Mesodermal cell (in vitro differentiated cells): ENCODE results near the gene H1-8. TPM values are rescaled to one million over a fixed set of nuclear protein-coding genes. Genes with fewer than 3 reads are reported as not detected.
"Not testable (repeated sequence)": the region's sequence is repeated elsewhere in the genome, so short reads cannot be mapped to it uniquely, and the experiment has no call there.

ENCODE experiments used
- H3K27ac ChIP-seq: 2 replicates; pipeline ENCODE4 v1.7.0; 2013; ENCODE audit warnings: mild to moderate bottlenecking, low read depth, low read length, moderate library complexity; ENCODE audit not compliant: severe bottlenecking
- H3K36me3 ChIP-seq: 2 replicates; pipeline ENCODE4 v1.7.1; 2013; ENCODE audit warnings: mild to moderate bottlenecking, low read length, moderate library complexity; ENCODE audit not compliant: control insufficient read depth, insufficient read depth
- H3K4me1 ChIP-seq: one replicate; pipeline ENCODE4 v1.7.1; 2013; ENCODE audit warnings: mild to moderate bottlenecking, low read length; ENCODE audit not compliant: insufficient read depth, control insufficient read depth, poor library complexity, severe bottlenecking
- H3K4me3 ChIP-seq: 2 replicates; pipeline ENCODE4 v1.7.0; 2013; ENCODE audit warnings: low read length, control low read depth, mild to moderate bottlenecking; ENCODE audit not compliant: insufficient read depth, poor library complexity, severe bottlenecking; ENCODE audit errors: extremely low read depth
- H3K9me3 ChIP-seq: 2 replicates; pipeline ENCODE4 v1.7.1; 2013; ENCODE audit warnings: mild to moderate bottlenecking, low read length, moderate library complexity; ENCODE audit not compliant: control insufficient read depth
- WGBS, 2 experiments: methylation state at CpG; one replicate each; pipeline ENCODE4 v1.1.5; 2013; ENCODE audit warnings: missing lambda C conversion rate in 2 of 2; ENCODE audit not compliant: insufficient coverage in 2 of 2; 5-methylcytosine and 5-hydroxymethylcytosine counted together
- polyA plus RNA-seq, 2 experiments: library from polyadenylated mRNA; stranded (reverse); fragments of 50-300 nt; gene quantifications; one replicate each; pipeline ENCODE4 v1.2.3, GENCODE V29; 2013

Gene H1-8
- 2.0 TPM for polyA plus RNA-seq (2013, experiment 1 of 2)
- 3.0 TPM for polyA plus RNA-seq (2013, experiment 2 of 2)

DNA sequence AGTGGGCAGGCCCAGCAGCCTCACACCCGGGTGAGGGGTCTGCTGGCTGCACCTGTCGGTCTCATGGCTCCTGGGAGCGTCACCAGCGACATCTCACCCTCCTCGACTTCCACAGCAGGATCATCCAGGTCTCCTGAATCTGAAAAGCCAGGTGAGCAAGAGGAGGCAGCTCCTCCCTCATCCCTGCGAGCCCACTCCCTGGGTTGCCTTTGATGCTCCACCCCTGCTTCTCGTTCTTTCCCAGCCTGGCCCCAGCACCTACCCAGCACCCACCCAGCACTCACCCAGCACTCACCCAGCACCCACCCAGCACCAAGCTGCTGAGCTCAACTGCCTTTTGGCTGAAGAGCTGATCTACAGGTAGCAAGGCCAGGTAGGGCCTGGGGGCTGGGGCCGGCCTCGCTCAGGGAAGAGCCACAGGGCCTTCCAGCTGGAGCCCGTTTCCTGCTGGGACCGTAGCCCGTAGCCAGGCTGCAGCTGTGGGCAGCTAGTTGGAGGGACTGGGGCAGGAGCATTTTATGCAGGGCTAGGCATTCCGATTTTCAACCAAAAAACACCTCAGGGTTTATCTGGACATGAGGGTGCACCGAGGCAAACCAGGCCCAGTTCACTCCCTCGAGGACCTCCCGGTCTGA, at the start of gene H1-8:
Gene H1-8 (plus strand): TSS at position 20 of the 635 bp plus-strand sequence. CDS start 44 bp downstream, at position 64.
- Histone ChIP-seq H3K4me3 (no peak within 1 kb of the TSS), H3K36me3 (no peaks in the 10 kb centered on the region), H3K9me3 (no peaks in the 10 kb centered on the region), H3K4me1 (no peaks in the 10 kb centered on the region), H3K27ac (no peak within 1 kb of the TSS)
- WGBS, 2 experiments: 89 to 91% methylated on average over 12 to 15 of the region's 16 CpGs

- H3K36me3 ChIP-seq: peaks cover 16% of the 10 kb centered on the region
- H3K4me3 ChIP-seq: no peak overlapping the region
- H3K27ac ChIP-seq: no peak overlapping the region
- H3K9me3 ChIP-seq: no peaks in the 10 kb centered on the region
- H3K4me1 ChIP-seq: peaks cover 48% of the 10 kb centered on the region
- WGBS, 2 experiments: 97 to 98% methylated on average over 4 of the region's 4 CpGs
Observed at GRCh38 chr3:129493206-129493605, 49.8 kb upstream of the H1-8 start.

- Histone ChIP-seq H3K4me1 (peaks cover 53% of the 10 kb centered on the region), H3K27ac (peak overlapping the region; percentile 98), H3K36me3 (peaks cover 16% of the 10 kb centered on the region)
- not testable (repeated sequence) for H3K4me3 ChIP-seq, H3K9me3 ChIP-seq
- WGBS, 2 experiments: 79 to 83% methylated on average over 3 of the region's 5 CpGs
Observed at GRCh38 chr3:129494499-129494898, 48.5 kb upstream of the H1-8 start.

DNA sequence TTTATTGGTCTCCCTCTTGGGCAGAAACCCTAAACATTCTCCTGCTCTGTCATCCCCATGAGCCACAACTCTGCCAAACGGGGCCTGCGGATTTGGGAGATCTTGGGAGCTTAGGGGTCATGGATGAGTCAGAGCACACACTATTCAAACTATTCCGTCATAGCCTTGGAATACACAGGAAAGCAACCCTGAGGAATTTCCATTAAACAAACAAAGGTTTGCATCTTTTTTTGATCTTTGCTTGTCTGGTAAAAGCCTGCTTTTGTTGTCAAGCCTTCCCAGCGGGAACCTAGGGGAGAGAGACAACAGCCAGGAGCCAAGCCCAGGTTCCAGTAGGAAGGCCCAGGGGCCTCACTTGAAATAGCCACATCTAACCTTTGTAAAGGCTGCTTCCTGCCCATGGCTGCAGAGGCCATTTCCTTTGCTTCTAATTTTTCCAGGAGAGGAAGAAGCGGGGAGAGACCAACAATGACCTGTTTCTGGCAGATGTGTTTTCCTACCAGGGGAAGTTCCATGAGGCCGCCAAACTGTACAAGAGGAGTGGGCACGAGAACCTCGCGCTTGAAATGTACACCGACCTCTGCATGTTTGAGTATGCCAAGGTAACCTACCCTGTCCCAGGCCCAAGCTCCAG, 47.9 kb upstream of the H1-8 start:
- not testable (repeated sequence) for H3K4me3 ChIP-seq, H3K9me3 ChIP-seq
- H3K36me3 ChIP-seq: peaks cover 18% of the 10 kb centered on the region
- H3K4me1 ChIP-seq: peaks cover 53% of the 10 kb centered on the region
- WGBS, 2 experiments: 78 to 85% methylated on average over 4 to 5 of the region's 10 CpGs
- peak overlapping the region; percentile 98 for H3K27ac ChIP-seq

DNA sequence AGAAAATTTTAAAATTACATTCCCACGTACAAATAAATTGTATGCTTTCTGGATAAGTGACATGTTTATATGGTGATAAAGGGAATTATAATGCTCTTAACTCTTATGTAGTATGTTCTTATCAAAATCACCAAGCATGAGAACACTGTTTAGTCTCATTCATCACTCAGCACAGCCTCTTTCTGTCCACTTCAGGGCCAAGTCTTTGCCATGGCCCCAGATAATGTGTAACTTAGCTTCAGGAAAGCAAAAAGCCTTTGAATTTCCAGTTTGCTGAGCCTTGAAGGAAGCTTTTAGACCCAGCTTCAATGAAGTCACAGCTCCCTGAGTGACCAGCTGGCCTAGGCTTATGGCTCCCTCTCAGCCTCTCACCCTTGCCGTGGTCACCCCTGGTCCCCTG, 45.1 kb upstream of the H1-8 start:
- H3K4me1 ChIP-seq: peaks cover 41% of the 10 kb centered on the region
- H3K27ac ChIP-seq, H3K4me3 ChIP-seq, H3K9me3 ChIP-seq: not testable (repeated sequence)
- 100% methylated on average over 1 of the region's 2 CpGs for WGBS, 2 experiments
- peaks cover 23% of the 10 kb centered on the region for H3K36me3 ChIP-seq

GRCh38 chr3:129498603-129499488, 44.1 kb upstream of the H1-8 start:
- Histone ChIP-seq H3K36me3 (peaks cover 17% of the 10 kb centered on the region), H3K4me1 (peaks cover 36% of the 10 kb centered on the region)
- WGBS, 2 experiments: 100% methylated on average over 2 of the region's 8 CpGs
- not testable (repeated sequence) for H3K4me3 ChIP-seq, H3K9me3 ChIP-seq, H3K27ac ChIP-seq

- WGBS, 2 experiments: 92 to 95% methylated on average over 6 of the region's 14 CpGs
- not testable (repeated sequence) for H3K4me3 ChIP-seq, H3K9me3 ChIP-seq, H3K27ac ChIP-seq
- Histone ChIP-seq H3K4me1 (peaks cover 28% of the 10 kb centered on the region), H3K36me3 (peaks cover 21% of the 10 kb centered on the region)
Observed at GRCh38 chr3:129499604-129500333, 43.2 kb upstream of the H1-8 start.

DNA sequence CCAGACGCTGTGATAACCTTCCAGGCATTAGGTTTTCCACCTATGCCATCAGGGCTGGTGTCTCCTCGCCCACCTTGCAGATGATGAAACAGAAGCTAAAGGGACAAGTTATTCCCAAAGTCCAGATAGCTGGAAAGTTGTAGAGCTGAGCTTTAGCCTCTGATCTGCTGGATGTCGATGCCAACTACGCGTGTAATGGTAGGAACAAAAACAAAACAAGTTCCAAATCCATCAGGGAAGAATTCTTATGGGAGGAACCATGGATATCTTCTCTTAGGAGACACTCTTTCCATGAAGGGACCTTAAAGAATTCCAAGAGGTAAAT, 42.7 kb upstream of the H1-8 start:
- 100% methylated on average over 2 to 4 of the region's 5 CpGs for WGBS, 2 experiments

DNA sequence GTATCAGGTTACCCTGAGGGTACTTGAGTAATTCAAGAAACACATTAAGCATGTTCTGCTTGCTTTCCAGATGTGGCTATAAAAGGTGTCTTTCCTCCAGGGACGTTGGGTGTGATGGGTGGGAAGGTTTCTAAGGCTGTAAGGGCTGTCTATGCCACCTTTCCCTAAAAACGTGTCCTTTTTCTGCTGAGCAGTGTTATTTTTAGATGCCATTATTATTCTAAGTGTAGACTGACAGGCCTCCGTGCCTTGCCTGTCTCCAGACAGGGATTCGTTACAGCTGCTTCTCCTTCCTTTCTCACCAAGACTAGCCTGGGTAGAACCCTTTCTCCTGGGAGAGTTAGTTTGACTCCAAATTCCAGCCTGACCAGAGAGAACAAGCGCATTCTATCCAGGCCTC, 41.3 kb upstream of the H1-8 start:
- H3K4me3 ChIP-seq: no peak overlapping the region
- peaks cover 33% of the 10 kb centered on the region for H3K36me3 ChIP-seq
- WGBS, 2 experiments: 91 to 100% methylated on average over 3 to 4 of the region's 5 CpGs
- H3K27ac ChIP-seq: no peak overlapping the region
- H3K9me3 ChIP-seq: no peaks in the 10 kb centered on the region
- peaks cover 20% of the 10 kb centered on the region for H3K4me1 ChIP-seq

More for the DNA sequence above, 42.7 kb upstream of the H1-8 start:
- H3K4me1 ChIP-seq: peaks cover 27% of the 10 kb centered on the region
- H3K9me3 ChIP-seq: no peaks in the 10 kb centered on the region
- H3K36me3 ChIP-seq: peaks cover 26% of the 10 kb centered on the region
- H3K27ac ChIP-seq: no peak overlapping the region
- H3K4me3 ChIP-seq: no peak overlapping the region

- Histone ChIP-seq H3K27ac (no peak overlapping the region), H3K9me3 (no peaks in the 10 kb centered on the region), H3K4me3 (no peak overlapping the region), H3K36me3 (peaks cover 33% of the 10 kb centered on the region), H3K4me1 (peaks cover 9% of the 10 kb centered on the region)
- WGBS, 2 experiments: 91 to 96% methylated on average over 11 to 17 of the region's 18 CpGs
Observed at GRCh38 chr3:129502641-129503408, 40.1 kb upstream of the H1-8 start.
